Central memory CD8-positive, alpha-beta T cell (primary cell): ENCODE measurements around the gene CBLN3.
"Not testable (repeated sequence)": the region's sequence is repeated elsewhere in the genome, so short reads cannot be mapped to it uniquely, and the experiment has no call there.

ENCODE experiments used
- ATAC-seq: fragments of 150-1000 bp; cut with Tn5 transposase; replicated peaks from 2 replicates; pipeline ENCODE4 v1.10.0; 2022; ENCODE audit warnings: mild to moderate bottlenecking, moderate FRiP score, moderate number of reproducible peaks; ENCODE audit not compliant: poor library complexity, severe bottlenecking; ENCODE audit errors: extremely low read depth
- DNase-seq, 2 donors: peaks; one replicate each; pipeline ENCODE4 v3.0.0; 2021; ENCODE audit warnings: low spot score in 2 of 2
- H3K27ac Mint-ChIP-seq: one replicate; pipeline ENCODE4 v1.8.0; 2022; ENCODE audit warnings: low read depth, mild to moderate bottlenecking, moderate library complexity, mixed read lengths
- H3K27me3 Mint-ChIP-seq: one replicate; pipeline ENCODE4 v1.8.0; 2022; ENCODE audit warnings: mixed read lengths
- H3K36me3 Mint-ChIP-seq: one replicate; pipeline ENCODE4 v1.8.0; 2022; ENCODE audit warnings: mild to moderate bottlenecking, moderate library complexity, mixed read lengths; ENCODE audit not compliant: insufficient read depth
- H3K4me1 Mint-ChIP-seq: one replicate; pipeline ENCODE4 v1.8.0; 2022; ENCODE audit warnings: mixed read lengths
- H3K4me3 Mint-ChIP-seq: one replicate; pipeline ENCODE4 v1.8.0; 2022; ENCODE audit warnings: mild to moderate bottlenecking, moderate library complexity, mixed read lengths
- H3K9me3 Mint-ChIP-seq: one replicate; pipeline ENCODE4 v1.8.0; 2022; ENCODE audit warnings: mixed read lengths

CBLN3 gene

DNA sequence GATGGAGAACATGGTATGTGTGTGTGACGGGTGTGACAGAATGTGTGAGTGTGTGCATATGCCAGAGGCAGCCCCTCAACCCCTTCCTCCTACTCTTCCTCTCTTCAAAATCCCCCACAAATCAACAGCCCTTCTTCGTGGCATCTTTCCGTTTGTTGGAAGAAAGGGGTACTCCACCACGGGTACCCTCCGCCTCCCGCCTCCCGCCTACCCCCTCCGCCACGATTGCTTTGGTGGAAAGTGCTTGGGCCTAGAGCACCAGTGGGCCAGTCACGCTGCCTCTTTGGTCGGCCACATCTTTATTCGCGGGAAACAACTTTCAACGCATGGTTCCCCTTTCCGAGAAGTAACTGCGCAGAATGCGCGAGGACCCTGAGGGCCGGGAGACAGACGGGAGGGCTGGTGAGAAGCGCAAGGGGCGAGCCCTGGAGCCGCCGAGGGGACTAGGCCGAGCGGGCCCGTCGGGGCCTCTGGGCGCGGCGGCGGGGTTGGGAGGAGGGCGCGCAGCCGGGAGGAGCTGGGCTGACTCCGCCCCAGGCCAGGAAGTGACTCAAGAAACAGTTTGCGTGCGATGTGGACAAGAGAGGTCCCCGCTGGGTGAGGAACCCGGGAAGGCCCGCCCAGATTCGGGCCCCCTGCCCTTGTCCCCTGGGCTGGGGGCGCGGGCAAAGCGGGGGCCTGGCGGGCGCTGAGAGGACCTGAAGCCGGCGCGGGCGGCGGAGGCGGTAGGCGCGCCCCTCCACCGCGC is at the start of gene CBLN3, which contains the start of gene KHNYN:
TSS of gene CBLN3 (minus strand) at position 274 of the 748 bp plus-strand sequence. CDS start 614 bp downstream, outside the sequence.
TSS of gene KHNYN (plus strand) at position 560 of the 748 bp plus-strand sequence. CDS start 777 bp downstream, outside the sequence.
- peaks cover 37% of the 10 kb centered on the region for H3K4me1 Mint-ChIP-seq
- no peaks in the 10 kb centered on the region for H3K9me3 Mint-ChIP-seq
- peak within 1 kb of the TSS; percentile 83 for H3K4me3 Mint-ChIP-seq
- peak; percentile 76 to 82 for DNase-seq
- H3K27ac Mint-ChIP-seq, result peak within 1 kb of the TSS; percentile 83
- peaks cover 38% of the 10 kb centered on the region for H3K36me3 Mint-ChIP-seq
- H3K27me3 Mint-ChIP-seq, result no peaks in the 10 kb centered on the region
- peak; percentile 84 for ATAC-seq

DNA sequence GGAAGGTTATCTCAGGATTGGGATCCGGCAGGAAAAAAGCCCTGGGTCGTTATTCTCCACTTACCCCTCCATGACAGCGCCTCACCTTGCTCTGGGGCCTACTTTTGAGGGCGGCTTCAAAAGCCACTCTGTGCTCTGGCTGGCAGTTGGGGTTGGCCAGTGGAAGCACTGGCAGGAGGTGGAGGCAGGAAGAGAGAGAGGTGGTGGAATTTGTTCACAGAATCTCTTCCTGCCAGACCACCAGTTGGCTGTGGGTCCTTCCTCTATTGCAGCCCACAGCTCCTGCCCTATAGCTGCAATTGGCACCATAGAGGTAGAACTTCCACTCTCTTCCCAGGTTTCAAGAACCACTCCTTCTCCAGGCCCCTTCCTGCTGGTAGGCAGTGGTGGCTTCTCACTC is 45.8 kb upstream of the CBLN3 start:
- Mint-ChIP-seq H3K4me3 (no peak overlapping the region), H3K36me3 (peaks cover 2% of the 10 kb centered on the region), H3K27me3 (no peaks in the 10 kb centered on the region), H3K9me3 (no peaks in the 10 kb centered on the region), H3K27ac (no peak overlapping the region), H3K4me1 (no peaks in the 10 kb centered on the region)
- ATAC-seq, result no peak
- DNase-seq, result no peak

DNA sequence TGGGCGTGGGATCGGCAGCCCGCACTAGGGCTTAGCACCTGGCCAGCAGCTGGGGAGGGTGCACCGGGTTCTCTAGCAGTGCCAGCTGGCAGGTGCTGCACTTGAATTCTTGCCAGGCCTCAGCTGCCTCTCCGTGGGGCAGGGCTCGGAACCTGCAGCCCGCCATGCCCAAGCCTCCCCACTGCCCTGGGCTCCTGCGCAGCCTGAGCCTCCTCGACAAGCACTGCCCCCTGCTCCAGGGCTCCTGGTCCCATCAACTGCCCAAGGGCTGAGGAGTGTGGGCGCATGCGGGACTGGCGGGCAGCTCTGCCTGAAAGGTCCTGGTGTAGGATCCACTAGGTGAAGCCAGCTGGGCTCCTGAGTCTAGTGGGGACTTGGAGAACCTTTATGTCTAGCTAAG is 43.7 kb upstream of the CBLN3 start:
- ATAC-seq, result no peak
- Mint-ChIP-seq H3K36me3 (peaks cover 2% of the 10 kb centered on the region), H3K9me3 (no peaks in the 10 kb centered on the region)

DNA sequence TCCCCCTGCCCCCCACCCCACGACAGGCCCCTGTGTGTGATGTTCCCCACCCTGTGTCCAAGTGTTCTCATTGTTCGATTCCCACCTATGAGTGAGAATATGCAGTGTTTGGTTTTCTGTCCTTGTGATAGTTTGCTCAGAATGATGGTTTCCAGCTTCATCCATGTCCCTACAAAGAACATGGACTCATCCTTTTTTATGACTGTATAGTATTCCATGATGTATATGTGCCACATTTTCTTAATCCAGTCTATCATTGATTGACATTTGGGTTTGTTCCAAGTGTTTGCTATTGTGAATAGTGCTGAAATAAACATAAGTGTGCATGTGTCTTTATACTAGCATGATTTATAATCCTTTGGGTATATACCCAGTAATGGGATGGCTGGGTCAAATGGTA is 41.0 kb upstream of the CBLN3 start:
- H3K4me3 Mint-ChIP-seq, ATAC-seq, H3K4me1 Mint-ChIP-seq, DNase-seq, H3K27ac Mint-ChIP-seq, H3K27me3 Mint-ChIP-seq, H3K36me3 Mint-ChIP-seq, H3K9me3 Mint-ChIP-seq: not testable (repeated sequence)

More for the DNA sequence above, 43.7 kb upstream of the CBLN3 start:
- Mint-ChIP-seq H3K27me3 (no peaks in the 10 kb centered on the region), H3K4me3 (no peak overlapping the region), H3K27ac (no peak overlapping the region), H3K4me1 (no peaks in the 10 kb centered on the region)
- DNase-seq, result no peak

DNA sequence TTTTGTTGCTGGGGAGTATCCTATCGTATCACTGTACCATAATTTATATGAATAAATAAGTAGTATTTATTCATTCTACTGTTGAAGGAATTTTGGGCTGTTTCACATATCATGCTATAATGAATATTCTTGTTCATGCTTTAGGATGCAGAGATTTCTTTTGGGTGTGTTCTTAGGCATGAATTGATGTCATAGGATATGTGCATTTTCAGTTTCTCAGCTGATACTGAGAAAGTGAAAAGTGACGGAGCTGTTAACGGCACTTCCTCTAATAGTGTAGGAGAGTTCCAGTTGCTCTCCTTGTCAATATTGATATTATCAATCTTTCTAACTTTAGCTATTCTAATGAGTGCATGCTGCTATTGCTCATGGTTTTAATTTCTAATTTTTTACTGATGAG is 36.3 kb upstream of the CBLN3 start:
- Mint-ChIP-seq H3K36me3 (no peaks in the 10 kb centered on the region), H3K27ac (no peak overlapping the region), H3K4me3 (no peak overlapping the region), H3K9me3 (no peaks in the 10 kb centered on the region), H3K27me3 (peaks cover 10% of the 10 kb centered on the region), H3K4me1 (peaks cover 17% of the 10 kb centered on the region)
- DNase-seq, result no peak
- no peak for ATAC-seq

DNA sequence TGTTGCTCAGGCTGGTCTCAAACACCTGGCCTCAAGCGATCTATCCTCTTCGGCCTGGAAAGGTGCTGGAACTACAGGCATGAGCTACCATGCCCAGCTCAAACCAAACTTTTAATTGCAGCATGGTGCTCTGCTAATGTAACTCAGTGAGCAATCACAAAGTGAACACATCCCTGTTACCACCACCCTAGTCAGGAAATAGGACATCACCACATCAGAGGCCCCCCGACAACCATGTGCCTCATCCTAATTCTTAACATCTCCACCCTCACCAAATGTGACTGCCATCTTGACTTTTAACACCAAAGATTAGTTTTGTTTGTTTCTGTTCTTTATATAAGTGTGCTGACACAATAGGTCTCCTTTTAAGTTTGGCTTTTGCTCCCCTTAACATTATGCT is 35.9 kb upstream of the CBLN3 start:
- Mint-ChIP-seq H3K36me3 (no peaks in the 10 kb centered on the region), H3K9me3 (no peaks in the 10 kb centered on the region), H3K27me3 (peaks cover 10% of the 10 kb centered on the region), H3K4me1 (peaks cover 17% of the 10 kb centered on the region), H3K4me3 (no peak overlapping the region), H3K27ac (no peak overlapping the region)
- ATAC-seq (no peak), DNase-seq (no peak)

DNA sequence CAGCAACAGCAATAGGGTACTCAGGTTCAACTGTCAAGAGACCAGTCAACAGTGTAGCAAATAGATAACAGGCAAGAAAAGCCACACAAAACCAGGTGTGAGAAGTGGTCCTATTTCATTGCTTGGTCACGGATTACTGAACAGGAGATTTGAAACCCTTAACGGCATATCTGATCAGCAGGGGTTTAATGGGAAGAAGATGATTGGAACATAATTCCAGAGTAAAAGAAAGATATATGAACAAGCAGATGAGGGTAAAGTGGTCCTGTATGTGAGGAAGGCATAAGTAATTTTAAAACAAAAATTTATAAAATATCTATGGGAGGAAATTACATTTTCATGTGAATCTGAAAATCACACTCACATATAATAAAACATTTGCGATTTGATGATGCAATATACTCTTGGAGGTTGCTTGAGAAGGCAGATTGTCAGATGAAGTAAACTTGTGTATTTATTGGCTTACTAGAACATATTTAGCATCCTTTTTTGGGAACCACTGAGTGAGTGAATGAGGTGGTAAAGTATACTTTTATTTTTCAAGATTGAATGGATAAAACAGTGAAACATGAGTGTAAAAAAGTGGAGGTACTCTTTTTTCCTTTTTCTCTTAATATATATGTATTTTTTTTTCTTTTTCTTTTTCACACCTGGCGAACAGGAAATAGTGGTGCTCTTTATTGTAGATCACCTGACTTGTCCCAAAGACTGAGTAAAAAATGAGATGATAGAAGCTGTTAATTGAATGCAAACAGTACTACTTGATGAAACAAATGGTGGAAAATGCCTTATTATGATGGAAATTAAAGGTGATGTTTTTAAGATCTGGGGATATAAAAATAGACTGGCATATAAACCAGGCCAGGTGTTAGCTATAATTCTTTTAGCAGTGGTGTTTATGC is 34.7 kb upstream of the CBLN3 start:
- H3K27ac Mint-ChIP-seq, result no peak overlapping the region
- peak overlapping the region; percentile 52 for H3K4me3 Mint-ChIP-seq
- H3K36me3 Mint-ChIP-seq, result no peaks in the 10 kb centered on the region
- ATAC-seq (no peak), DNase-seq (no peak)
- H3K4me1 Mint-ChIP-seq, result peaks cover 17% of the 10 kb centered on the region
- no peaks in the 10 kb centered on the region for H3K9me3 Mint-ChIP-seq
- H3K27me3 Mint-ChIP-seq, result peaks cover 10% of the 10 kb centered on the region

DNA sequence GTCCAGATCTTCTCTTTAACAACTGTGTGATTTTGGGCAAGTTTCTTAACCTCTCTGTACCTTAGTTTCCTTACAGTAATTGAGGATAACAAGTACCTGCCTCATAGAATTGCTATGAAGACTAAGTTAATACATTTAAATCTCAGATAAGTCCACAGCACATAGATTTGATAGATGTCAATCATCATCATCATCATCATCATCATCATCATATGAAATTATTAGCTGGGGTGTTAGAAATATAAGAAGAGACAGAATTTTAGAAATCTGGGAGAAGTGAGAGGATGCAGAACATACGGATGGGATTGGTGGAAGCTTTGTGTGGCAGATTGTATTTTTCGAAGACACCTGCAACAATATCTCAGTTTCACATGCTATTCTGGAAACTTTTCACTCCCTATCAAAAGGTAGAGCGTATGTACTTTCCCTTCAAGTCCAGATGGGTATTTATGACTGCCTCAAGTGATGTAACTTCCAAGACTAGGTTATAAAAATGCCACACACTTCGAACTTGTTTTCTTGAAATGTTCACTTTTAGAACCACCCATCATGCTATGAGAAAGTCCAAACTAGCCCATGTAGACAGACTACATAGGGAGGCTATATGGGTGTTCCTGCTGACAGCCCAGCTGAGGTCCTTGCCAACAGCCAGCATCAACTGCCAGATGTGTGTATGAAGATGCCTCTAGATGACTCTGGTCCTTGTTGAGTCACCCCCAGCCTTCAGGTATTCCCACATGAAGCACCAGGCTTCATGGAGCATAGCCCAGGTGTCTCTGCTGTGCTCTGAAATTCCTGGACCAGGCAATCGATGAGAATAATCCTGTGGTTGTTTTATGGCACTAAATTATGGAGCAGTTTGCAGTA is 33.8 kb upstream of the CBLN3 start:
- ATAC-seq, result no peak
- Mint-ChIP-seq H3K4me3 (no peak overlapping the region), H3K27ac (no peak overlapping the region), H3K36me3 (no peaks in the 10 kb centered on the region), H3K27me3 (peaks cover 10% of the 10 kb centered on the region), H3K9me3 (no peaks in the 10 kb centered on the region), H3K4me1 (peaks cover 17% of the 10 kb centered on the region)
- DNase-seq, result no peak

DNA sequence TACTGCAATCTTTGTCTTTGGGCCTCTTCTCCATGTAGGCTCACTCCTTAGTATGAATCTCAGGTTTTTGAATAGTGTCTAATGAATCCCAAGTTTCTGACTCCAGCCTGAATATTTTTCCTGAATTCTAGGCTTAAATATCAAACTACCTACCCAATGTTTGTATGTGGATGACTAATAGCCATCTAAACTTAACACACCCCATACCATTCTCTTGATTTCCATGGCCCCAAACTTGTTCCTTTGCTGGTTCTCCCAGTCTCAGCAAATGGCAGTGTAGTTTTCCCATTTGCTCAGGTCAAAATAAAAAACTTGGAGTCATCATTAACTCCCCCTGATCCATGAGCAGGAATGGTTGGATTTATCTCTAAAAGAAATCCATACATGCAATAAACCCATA is 31.9 kb upstream of the CBLN3 start:
- DNase-seq (no peak), ATAC-seq (no peak)
- Mint-ChIP-seq H3K4me3 (no peak overlapping the region), H3K4me1 (peaks cover 17% of the 10 kb centered on the region), H3K27me3 (no peaks in the 10 kb centered on the region), H3K36me3 (no peaks in the 10 kb centered on the region), H3K9me3 (no peaks in the 10 kb centered on the region), H3K27ac (no peak overlapping the region)

DNA sequence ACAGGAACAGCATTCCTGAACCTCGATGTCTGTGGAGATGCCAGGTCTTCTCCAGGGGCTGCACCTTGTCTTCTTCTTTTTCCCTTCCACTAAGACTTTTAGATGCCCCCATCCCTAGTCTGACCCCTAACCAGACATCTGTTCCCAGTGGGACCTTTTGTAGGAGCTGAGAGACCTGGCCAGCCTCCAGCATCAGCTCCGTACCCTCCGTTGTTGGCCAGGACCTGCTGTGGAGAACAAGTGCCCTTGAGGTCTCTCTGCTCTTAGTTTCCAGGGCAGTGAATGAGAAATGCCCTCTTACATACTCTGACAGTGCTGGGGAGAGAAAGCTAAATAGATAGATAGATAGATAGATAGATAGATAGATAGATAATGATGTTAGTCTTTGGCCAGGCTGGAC is 29.9 kb upstream of the CBLN3 start:
- H3K36me3 Mint-ChIP-seq, result no peaks in the 10 kb centered on the region
- no peaks in the 10 kb centered on the region for H3K27me3 Mint-ChIP-seq
- H3K4me3 Mint-ChIP-seq, result no peak overlapping the region
- peaks cover 7% of the 10 kb centered on the region for H3K4me1 Mint-ChIP-seq
- no peak overlapping the region for H3K27ac Mint-ChIP-seq
- no peak for DNase-seq
- ATAC-seq, result no peak
- H3K9me3 Mint-ChIP-seq, result no peaks in the 10 kb centered on the region

DNA sequence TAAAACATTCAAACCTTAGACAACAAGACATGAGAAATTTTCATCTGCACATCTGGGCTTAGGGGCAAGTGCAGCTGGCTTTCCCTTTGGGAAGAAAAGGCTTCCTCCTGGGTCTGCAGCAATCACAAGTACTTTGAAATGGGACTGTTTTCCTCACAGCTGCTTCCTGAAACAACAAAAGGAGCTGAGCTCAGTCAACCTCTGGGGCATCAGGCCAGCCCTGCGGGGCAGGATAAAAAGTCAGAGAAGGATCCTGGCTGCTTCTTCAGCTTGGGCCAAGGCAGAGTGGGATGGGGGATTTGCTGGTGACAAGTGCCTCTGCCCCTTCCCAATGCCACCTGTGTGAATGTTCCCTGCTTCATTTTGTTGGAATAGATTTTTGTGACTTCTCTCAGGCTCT is 29.3 kb upstream of the CBLN3 start:
- H3K36me3 Mint-ChIP-seq, result no peaks in the 10 kb centered on the region
- peaks cover 2% of the 10 kb centered on the region for H3K4me1 Mint-ChIP-seq
- H3K27ac Mint-ChIP-seq, result no peak overlapping the region
- H3K4me3 Mint-ChIP-seq, result no peak overlapping the region
- DNase-seq (no peak), ATAC-seq (no peak)
- H3K9me3 Mint-ChIP-seq, result peaks cover 5% of the 10 kb centered on the region
- no peaks in the 10 kb centered on the region for H3K27me3 Mint-ChIP-seq

DNA sequence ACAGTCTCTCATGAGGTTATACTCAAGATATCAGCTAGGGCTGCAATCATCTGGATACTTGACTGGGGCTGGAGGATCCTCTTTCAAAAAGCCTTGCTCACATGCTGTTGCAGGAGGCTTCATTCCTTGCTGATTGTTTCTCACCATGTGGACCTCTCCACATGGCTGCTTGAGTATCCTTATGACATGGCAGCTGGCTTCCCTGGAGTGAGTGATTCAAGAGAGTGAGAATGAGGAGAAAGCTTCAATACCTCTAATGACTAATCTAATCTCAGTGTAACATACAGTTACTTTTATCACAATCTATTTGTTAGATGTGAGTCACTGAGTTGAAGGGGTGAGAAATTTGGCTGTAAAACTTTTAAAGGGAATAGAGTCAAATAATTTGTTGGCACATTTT is 27.5 kb upstream of the CBLN3 start:
- DNase-seq (no peak), ATAC-seq (no peak)
- Mint-ChIP-seq H3K9me3 (peaks cover 6% of the 10 kb centered on the region), H3K27ac (no peak overlapping the region), H3K4me1 (no peaks in the 10 kb centered on the region), H3K4me3 (no peak overlapping the region), H3K36me3 (peaks cover 2% of the 10 kb centered on the region), H3K27me3 (no peaks in the 10 kb centered on the region)
